Measurements from ENCODE around the gene RAB36. TPM values are rescaled to one million over a fixed set of nuclear protein-coding genes. Genes with fewer than 3 reads are reported as not detected.

The RAB36 gene
- total and polyA plus RNA-seq, 9 of the 15 experiments (the other 6 are each of a cell fraction or from before 2014, with no cell fraction given) = 0.04 to 0.50 (median 0.08) TPM; not detected in 3

DNA sequence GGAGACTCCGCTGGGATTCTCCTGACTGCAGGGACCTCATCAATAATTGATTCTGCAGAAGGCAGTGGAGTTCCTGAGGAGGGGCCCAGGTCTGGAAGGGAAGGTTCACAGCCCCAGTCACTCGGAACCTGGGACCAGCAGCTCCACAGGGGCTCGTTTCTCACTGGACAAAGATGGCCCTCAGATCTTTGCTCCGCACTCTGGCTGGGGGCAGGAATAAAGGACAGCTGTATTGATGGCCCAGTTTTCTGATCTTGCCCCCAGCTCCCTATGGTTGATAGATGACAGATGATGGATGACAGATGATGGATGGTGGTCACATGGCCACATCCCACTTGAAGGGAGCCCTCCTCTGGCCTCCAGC lies 23.7 kb downstream of the RAB36 start:
- 16% methylated on average over 4 of the region's 4 CpGs for WGBS (ENCODE audit: insufficient coverage, low coverage, missing lambda C conversion rate)
- intact Hi-C loops (cut with micrococcal nuclease) = no loop called here
- POLR2A ChIA-PET = interaction anchor here (0.6 to 86.5 kb wide), 11 partner anchors 17 to 1352 kb away, joined by 3 to 3476 read pairs (median 5); partner anchors contain the start of genes BCR and RAB36
- peaks cover 0 to under 1% of the 10 kb centered on the region in 2 experiments; a peak in 2 of 5 replicates for H3K4me1 ChIP-seq (replicated peaks in 1 of 2; ENCODE audit: control insufficient read depth in 2 of 2, insufficient read depth in 2 of 2, low read length in 2 of 2)
- H3K9ac ChIP-seq (ENCODE audit: insufficient read depth in 1 of 2, low read depth in 2 of 2, low read length in 2 of 2) = peak overlapping the region in 1 of 2 experiments; percentile 2; a peak in 2 of 4 replicates
- no peaks in the 10 kb centered on the region for H3K9me3 ChIP-seq (replicated peaks; ENCODE audit: control insufficient read depth, insufficient read depth, low read depth, low read length)
- no TSS peak for BruUV-seq (replicated peaks)
- no peak overlapping the region for H3K4me3 ChIP-seq
- H3K27me3 ChIP-seq (ENCODE audit: control insufficient read depth in 2 of 2, insufficient read depth in 2 of 2, low read length in 2 of 2) = peaks cover 46 to 55% of the 10 kb centered on the region in 2 experiments
- in situ Hi-C loops (cut with MboI) = loop anchor here (25.0 kb wide), 1 partner anchor 418 kb away; the partner anchor contains the start of gene IGLL1
- FAIRE-seq (no peak), DNase-seq (ENCODE audit: extremely low read depth in 1 of 4, low spot score in 3 of 4) (peak in 2 of 4 experiments; percentile 60 to 61), ATAC-seq (no peak)
- H3K4me2 ChIP-seq (ENCODE audit: insufficient read depth, low read length) = no peak overlapping the region
- H2AFZ ChIP-seq (ENCODE audit: low read depth, low read length) = no peak overlapping the region
- TF ChIP-seq TBP (optimal IDR thresholded peaks at IDR 0.05; ENCODE audit: low read depth, low read length) (peak; percentile 33), HCFC1 (IDR thresholded peaks at IDR 0.05; ENCODE audit: low read depth, low read length) (0 out of 2 replicates have a peak, but pooled peaks have one; percentile 23), RNF219 (CRISPR knock-in tag; IDR thresholded peaks at IDR 0.05) (no peak), RCOR1 (IDR thresholded peaks at IDR 0.05; ENCODE audit: borderline replicate concordance in 1 of 2, low read depth in 2 of 2, low read length in 2 of 2) (0 out of 4 replicates have a peak, but pooled peaks of 1 of the 2 experiments have one; percentile 27), NCOA4 (IDR thresholded peaks at IDR 0.05; ENCODE audit: partially characterized antibody) (no peak), MXI1 (IDR thresholded peaks at IDR 0.05; ENCODE audit: low read depth, low read length) (no peak), ARNT (IDR thresholded peaks at IDR 0.05) (no peak)
- TF ChIP-seq, protein P1, sequence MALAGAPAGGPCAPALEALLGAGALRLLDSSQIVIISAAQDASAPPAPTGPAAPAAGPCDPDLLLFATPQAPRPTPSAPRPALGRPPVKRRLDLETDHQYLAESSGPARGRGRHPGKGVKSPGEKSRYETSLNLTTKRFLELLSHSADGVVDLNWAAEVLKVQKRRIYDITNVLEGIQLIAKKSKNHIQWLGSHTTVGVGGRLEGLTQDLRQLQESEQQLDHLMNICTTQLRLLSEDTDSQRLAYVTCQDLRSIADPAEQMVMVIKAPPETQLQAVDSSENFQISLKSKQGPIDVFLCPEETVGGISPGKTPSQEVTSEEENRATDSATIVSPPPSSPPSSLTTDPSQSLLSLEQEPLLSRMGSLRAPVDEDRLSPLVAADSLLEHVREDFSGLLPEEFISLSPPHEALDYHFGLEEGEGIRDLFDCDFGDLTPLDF (CRISPR knock-in tag; IDR thresholded peaks at IDR 0.05) = 0 out of 2 replicates have a peak, but pooled peaks have one; percentile 28
- H3K79me2 ChIP-seq (ENCODE audit: control insufficient read depth, insufficient read depth, low read length) = no peaks in the 10 kb centered on the region
- H4K20me1 ChIP-seq (replicated peaks; ENCODE audit: control insufficient read depth, insufficient read depth, low read length) = peaks cover 47% of the 10 kb centered on the region
- no peaks in the 10 kb centered on the region for H3K36me3 ChIP-seq (ENCODE audit: control insufficient read depth, insufficient read depth, low read length)
- CTCF ChIA-PET (ENCODE audit: low intra/inter-chr PET ratio) = interaction anchor here (1.6 kb wide), 1 partner anchor 9 kb away, joined by 5 read pairs; no protein-coding TSS in a partner anchor
- peaks cover 24% of the 10 kb centered on the region for H3K9me1 ChIP-seq (ENCODE audit: control insufficient read depth, insufficient read depth, low read length)
- H3K27ac ChIP-seq (ENCODE audit: extremely low read depth, low read depth, low read length) = no peak overlapping the region

Measured in K562 (cell line).